ENCODE measurements around the gene ZNF385A.

ZNF385A gene

DNA sequence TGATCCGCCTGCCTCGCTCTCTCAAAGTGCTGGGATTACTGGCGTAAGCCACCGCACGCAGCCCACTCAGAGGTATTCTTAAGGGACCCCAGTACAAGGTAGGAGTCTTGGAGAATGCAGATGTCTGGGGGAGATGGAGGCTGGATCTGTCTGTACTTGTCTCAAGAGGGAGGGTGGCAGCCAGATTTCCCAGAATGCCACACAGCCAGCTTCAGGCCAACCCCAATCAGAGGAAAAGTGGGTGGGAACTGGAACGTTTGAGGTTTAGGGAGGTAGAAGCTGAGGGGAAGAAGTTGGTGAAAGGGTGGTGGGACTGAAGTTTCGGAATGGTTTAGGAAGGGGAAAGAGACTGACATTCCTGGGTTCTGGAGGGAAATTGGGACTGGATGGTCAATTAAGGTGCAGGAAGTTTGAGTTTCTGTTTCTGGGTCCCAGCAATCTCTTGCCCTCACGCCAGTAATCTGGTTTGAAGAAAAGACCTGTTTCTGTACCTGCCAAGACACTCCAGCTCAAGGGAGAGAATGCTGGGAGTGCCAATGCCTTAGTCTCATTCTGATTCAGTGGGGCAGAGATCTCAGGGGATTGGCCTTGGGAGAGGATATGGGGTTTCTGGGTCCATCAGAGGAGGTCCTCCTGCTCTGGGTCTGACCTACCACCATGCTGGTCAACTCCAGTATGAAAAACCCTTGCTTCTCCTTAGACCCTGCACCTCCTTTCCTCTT lies 8.1 kb upstream of the ZNF385A start:
- no peak for DNase-seq

DNA sequence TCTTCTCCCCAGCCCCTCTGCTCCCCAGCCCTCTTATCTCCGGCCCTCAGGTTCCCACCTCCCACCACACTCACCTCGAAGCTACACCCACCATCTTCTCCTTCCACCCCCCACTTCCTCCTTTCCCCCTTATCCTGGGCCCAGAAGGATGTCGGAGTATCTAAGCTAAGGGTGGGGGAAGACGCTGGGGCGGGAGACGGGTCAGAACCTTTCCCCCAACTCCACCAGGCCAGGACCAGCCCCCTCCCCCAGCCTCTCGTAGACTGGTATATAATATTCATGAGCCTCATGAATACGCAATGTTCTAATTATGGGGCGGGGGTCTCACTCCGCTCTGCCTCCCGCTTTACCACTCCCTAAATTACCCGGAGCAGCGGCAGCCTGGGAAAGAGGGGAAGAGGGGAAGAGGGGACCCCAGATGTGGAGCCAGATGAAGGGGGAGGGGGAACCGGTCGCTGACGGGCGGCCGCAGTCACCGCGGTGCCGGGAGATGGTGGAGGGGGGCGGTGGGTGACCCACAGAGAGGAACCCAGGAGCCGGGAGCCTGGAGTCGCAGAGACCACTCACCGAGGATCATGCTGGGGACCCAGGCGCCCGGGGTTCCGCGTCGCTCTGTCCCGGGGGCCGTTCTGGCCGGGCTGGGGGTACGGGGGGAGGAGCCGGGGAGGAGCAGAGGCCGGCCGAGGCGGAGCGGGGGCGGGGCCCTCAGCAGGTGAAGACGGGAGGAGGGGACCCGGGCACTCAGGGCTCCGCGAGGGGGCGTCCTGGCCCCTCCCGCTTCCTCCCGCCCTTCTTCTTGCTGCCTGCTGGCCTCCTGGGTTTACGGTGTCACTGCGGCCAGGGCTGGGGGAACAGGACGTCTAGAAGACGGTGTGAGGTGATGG lies 6.4 kb upstream of the ZNF385A start:
- DNase-seq = peak; percentile 57

- no peak for DNase-seq
Measured at GRCh38 chr12:54390176-54390667, 5.7 kb upstream of the ZNF385A start.

- no peak for DNase-seq
Measured at GRCh38 chr12:54389607-54390175, 5.2 kb upstream of the ZNF385A start.

GRCh38 chr12:54389134-54389508 lies 4.6 kb upstream of the ZNF385A start:
- no peak for DNase-seq

DNA sequence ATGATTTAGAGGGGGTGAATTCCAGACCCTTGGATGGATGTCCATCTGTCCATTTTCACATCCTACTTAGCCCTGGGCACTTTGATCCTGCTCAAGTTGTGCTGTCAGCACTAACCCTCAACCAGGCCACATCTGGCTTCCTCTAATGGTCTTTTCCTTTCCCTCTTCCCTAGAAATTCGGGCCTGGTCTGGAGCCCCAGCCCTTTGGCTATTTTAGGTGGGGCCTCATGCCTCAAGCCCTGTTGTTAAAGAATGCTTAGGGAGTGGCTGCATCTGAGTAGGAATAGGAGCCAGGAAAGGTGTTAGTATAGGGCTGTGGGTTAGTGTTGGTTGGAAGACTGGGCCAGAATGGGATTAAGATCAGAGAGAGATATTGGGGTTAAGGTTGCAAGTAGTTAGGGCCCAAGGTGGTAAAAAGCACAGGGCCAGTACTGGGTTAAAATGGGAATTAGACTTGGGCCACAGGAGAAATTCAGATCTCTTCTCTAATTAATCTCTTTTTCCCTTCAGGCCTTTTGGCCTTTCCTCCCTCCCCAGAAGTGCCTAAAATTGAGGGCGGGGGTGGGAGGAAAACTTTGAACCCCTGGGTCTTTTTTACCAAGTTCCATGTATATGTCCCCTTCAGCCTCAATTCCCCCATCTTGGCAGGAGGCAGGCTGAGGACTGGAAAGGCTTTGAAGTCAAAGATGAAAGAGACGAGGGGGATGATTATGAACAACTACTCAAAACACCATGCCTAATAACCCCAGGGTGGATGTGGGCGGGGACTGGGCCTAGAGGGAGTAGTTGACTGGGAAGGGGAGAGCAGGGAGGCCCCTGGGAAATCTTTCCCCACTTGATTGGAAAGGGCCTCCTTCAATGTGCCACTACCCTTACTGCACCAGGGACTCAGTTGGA lies 4.0 kb upstream of the ZNF385A start:
- DNase-seq = no peak

DNA sequence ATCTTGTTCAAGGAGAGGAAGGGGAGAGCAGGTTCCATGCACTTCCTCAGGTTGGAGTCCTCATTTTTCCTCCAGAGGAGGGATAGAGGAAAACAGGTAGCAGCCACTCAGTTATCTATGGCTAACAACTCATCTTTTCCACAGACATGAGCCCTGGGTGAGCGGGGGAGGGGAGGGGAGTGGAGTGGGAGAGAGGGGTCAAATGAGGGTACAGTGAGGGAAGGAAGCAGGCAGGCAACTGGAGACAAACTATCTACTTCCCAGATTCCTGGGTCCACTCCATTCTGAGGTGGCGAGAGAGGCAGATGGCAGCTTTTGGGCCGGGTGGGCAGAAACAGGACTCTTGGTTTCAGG lies 2.6 kb upstream of the ZNF385A start:
- DNase-seq = no peak

DNA sequence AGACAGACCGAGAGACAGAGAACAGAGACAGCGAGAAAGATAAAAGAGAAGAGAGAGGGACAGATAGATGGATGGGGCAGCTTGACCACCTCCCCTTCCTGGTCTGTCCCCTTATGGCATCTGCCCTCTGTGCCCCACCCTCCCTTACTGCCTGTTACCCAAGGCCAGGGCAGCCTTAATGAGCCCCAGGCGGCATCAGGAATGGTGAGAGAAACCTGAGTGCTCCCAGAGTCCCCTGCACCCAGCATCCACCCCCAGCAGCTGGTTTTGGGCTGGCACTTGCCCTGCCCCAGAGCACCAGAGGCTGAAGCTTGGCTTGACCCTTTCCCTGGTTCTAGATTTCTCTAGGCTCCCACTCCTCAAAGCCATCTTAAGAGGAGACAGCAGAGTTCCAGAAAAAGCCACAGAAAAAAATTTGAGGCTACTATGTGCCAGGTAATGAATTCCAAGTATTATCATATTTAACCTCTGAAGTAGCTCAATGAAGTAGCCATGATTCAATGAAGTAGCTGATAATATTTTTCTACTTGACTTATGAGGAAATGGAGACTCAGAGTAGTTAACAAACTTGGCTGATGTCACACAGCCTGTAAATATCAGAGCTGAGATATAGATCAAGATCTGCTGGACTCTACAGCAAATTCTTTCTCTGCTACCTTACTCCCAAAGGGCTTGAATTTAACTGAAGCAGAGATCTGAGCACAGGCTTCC lies 2.0 kb upstream of the ZNF385A start:
- no peak for DNase-seq

DNA sequence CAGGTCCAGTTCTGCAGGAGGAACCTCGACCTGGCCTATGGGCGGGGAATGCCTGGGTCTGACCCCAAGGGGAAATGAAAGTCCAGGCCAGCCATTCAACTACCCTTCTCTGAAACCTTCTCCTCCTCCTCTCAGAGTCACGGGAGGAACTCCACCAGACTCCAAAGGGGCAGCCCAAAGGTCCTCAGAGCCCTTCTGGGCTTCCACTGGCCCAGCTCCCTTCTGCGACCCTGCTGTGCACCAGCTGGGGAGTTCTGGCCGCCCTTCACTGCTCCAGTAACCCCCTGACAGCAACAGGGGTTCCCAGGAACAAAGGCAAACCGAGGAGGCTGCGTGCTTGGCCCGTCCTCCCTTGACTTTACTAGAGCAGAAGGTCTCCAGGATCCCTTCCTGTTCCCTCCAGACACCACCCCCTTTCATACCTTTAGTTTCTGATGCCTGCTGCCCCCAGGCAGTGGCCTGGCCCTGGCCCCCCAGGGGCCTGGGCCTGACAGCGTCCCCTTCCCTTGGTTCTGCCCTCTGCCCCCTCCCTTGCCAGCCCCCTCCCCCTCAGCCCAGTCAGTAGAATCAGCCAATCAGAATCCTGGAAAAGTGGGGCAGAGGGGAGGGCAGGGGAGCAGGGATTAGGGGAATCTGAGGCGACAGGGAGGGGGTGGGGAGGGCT lies 850 bp upstream of the ZNF385A start:
- no peak for DNase-seq

DNA sequence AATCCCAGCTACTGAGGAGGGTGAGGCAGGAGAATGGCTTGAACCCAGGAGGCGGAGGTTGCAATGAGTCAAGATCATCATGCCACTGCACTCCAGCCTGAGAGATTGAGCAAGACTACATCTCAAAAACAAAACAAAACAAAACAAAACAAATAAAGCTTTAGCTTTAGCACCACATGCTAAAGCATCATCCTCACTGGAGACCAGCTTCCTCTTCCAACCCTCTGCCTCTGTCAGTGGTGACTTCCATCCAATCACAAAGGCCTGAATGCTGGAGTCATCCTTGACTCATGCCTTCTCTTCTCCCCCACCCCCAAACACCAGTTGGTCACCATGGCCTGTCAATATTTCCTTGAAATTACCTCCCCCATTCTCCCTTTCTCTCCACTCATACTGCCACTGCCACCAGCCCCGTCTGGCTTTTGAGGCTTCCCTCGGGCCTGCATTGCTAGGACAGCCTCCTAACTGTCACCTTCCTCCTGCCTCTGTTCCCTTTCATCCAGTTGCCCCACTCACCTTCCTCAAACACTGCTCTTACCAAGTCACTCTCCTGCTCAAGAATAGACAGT lies 1.4 kb downstream of the ZNF385A start:
- DNase-seq = no peak

- DNase-seq = no peak
Measured at GRCh38 chr12:54381136-54381535, 3.4 kb downstream of the ZNF385A start.

DNA sequence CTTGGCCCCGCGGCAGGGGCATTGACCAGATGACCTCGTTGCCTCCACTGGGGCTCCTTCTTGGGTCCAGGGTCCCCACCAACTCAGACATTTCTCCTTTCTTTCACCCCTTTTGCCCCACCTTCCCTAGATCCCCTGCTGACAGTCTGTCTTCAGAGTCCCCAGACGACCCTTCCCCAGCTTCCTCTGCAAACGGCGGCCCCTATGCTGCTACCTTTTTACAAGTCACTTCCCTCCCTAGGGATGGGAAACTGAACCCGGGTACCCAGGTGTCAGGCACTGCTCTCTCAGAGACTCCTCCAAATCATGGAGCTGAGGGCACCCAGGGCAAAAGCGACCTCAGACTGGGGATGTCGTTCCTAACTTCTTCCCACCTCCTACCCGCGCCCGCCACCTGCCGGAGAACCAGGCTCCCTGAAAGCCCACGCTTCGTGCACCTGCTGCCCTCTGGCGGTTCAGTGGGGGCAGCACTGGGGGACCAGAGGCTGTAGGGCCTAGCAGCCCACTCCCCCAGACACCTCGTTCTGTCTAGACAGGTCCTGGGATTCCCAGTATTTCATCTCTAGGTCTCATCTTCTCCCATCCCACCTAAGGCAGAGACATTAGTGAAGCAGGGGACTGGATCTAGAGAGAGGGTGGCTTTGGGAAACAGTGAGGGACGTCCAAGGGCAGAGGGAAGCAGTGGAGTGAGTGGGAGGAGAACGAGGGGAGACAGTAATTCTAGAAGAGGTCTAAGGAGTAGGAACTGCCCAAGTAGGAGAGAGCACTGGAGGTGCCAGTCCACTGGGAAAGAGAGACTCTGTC lies 4.9 kb downstream of the ZNF385A start:
- DNase-seq = peak; percentile 58

GRCh38 chr12:54378796-54379397 lies 5.6 kb downstream of the ZNF385A start:
- no peak for DNase-seq

DNA sequence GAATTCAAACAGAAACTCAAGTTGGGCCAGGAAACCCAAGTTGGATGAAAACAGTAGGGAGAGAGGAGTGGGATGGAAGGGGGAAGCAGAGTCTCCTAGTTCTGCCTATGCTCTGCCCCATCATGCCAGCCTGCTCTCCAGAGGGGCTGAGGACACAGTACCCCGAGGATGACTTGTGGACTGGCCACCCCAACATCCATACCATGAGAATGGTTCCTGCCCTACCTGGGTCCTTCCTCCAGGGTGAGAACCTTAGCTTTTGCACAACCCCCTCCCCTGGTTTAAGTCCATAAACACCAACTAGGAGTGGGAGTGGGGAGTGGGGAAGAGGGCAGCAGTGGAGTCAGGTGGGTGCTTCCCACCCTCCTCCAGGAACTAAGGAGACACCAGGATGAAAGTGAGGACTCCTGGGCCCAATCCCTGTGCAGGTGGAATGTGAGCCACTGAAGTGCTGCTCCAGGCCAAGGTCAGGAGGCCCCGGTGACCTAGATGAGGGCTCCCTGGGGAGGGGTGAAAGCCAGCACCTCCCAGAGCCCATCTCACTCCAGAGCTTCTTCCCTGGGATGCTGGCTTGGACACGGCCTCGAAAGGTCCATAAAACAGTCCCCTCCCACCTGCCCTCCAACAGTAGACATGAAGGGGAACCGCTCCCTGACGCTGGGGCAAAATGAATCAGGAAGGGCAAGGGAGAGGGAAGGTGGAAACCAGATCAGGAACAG lies 6.6 kb downstream of the ZNF385A start:
- DNase-seq = no peak

DNA sequence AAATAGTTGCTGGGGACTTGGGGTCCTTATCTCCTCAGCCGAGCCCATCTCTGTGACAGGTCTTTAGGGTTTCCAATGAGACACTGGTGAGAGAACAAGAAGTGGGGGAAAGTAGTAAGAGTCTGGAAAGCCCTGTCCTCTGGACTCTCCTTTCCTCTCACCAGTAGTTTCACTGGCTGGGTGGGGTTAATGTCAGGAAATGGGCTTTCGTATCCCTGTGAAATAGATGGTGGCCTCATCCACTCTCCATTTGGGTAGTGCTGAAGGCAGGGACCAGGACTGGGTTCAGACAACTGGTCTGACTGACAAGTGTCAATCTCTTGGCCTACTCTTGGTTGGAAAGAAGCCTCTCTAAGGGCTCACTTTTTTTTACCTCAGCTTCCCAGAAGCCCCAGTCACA lies 7.5 kb downstream of the ZNF385A start:
- no peak for DNase-seq

- DNase-seq = no peak
Measured at GRCh38 chr12:54376596-54376995, 7.9 kb downstream of the ZNF385A start.

GRCh38 chr12:54375259-54375579 lies 9.3 kb downstream of the ZNF385A start:
- DNase-seq = no peak

GRCh38 chr12:54374562-54375258 lies 9.8 kb downstream of the ZNF385A start:
- no peak for DNase-seq

Data from activated gamma-delta T cell (primary cell).